Suppressor macrophage (primary cell): ENCODE results near the gene CLCC1.
A peak's percentile ranks its signal among the peaks of the same experiment; 100 is the strongest.
"Not testable (repeated sequence)": the region's sequence is repeated elsewhere in the genome, so short reads cannot be mapped to it uniquely, and the experiment has no call there.

ENCODE experiments used
- DNase-seq, 4 experiments: peaks; one replicate each; pipeline ENCODE4 v3.0.0-alpha.2; 2020 to 2022
- total RNA-seq, 17 experiments: gene quantifications; one replicate each; lab custom pipeline; 2026; ENCODE audit warnings: mixed read lengths in 6 of 17, inconsistent platforms in 3 of 17; lab: John Stamatoyannopoulos, UW

CLCC1 gene
- total RNA-seq, result 31.8 to 82.7 (median 63.2) reads per million in 17 experiments

- peak; percentile 92 to 95 (median 94) for DNase-seq
These were observed at the start of gene CLCC1 for GRCh38 chr1:108963052-108963686. CLCC1 (minus strand) TSS chr1:108963484; CDS start chr1:108950437, 13,047 bp downstream.

GRCh38 chr1:109011335-109011734 lies 48.1 kb upstream of the CLCC1 start:
- DNase-seq, result no peak

GRCh38 chr1:108996622-108997021 lies 33.3 kb upstream of the CLCC1 start:
- DNase-seq, result not testable (repeated sequence)

- no peak for DNase-seq
These were observed 19.8 kb upstream of the CLCC1 start for GRCh38 chr1:108983114-108983513.

- DNase-seq, result no peak
These were observed 13.4 kb upstream of the CLCC1 start for GRCh38 chr1:108976658-108977057.

GRCh38 chr1:108972951-108973350 lies 9.7 kb upstream of the CLCC1 start:
- DNase-seq, result no peak

- no peak for DNase-seq
These were observed 6.1 kb upstream of the CLCC1 start for GRCh38 chr1:108969346-108969745.

GRCh38 chr1:108962681-108963051 lies 618 bp downstream of the CLCC1 start:
- peak; percentile 3 to 27 (median 12) for DNase-seq

GRCh38 chr1:108961752-108962486 lies 1.4 kb downstream of the CLCC1 start:
- DNase-seq, result no peak

GRCh38 chr1:108961198-108961597 lies 2.1 kb downstream of the CLCC1 start:
- no peak for DNase-seq

GRCh38 chr1:108960719-108961118 lies 2.6 kb downstream of the CLCC1 start:
- no peak for DNase-seq

- no peak for DNase-seq
These were observed 5.4 kb downstream of the CLCC1 start for GRCh38 chr1:108957888-108958287.

- DNase-seq, result no peak
These were observed 7.4 kb downstream of the CLCC1 start for GRCh38 chr1:108955881-108956280.

GRCh38 chr1:108955111-108955510 lies 8.2 kb downstream of the CLCC1 start:
- no peak for DNase-seq

- DNase-seq, result no peak
These were observed 9.8 kb downstream of the CLCC1 start for GRCh38 chr1:108953452-108953851.

- DNase-seq, result no peak
These were observed 12.0 kb downstream of the CLCC1 start for GRCh38 chr1:108951242-108951641.

- no peak for DNase-seq
These were observed 14.2 kb downstream of the CLCC1 start for GRCh38 chr1:108949044-108949443.

- peak in 1 of 4 experiments; percentile 6 for DNase-seq
These were observed 15.3 kb downstream of the CLCC1 start for GRCh38 chr1:108947871-108948525.

- no peak for DNase-seq
These were observed 27.1 kb downstream of the CLCC1 start for GRCh38 chr1:108936170-108936569.

- no peak for DNase-seq
These were observed 29.3 kb downstream of the CLCC1 start for GRCh38 chr1:108933944-108934343.

GRCh38 chr1:108927565-108927964 lies 35.7 kb downstream of the CLCC1 start:
- DNase-seq, result not testable (repeated sequence)

- DNase-seq, result no peak
These were observed 37.4 kb downstream of the CLCC1 start for GRCh38 chr1:108925920-108926319.

- DNase-seq, result no peak
These were observed 46.5 kb downstream of the CLCC1 start for GRCh38 chr1:108916788-108917187.
